PC-9 (cell line): ENCODE data around the gene CLCF1. TPM values are rescaled to one million over a fixed set of nuclear protein-coding genes. Genes with fewer than 3 reads are reported as not detected.
A peak's percentile ranks its signal among the peaks of the same experiment; 100 is the strongest.

Experiments
- BruUV-seq: library from RNA; stranded (reverse); fragments of 400-500 nt; replicated peaks from 2 replicates; lab custom pipeline; 2021; lab: Mats Ljungman, UMichigan
- CTCF ChIA-PET: fragments of 300-600 bp; sonication (Branson Sonifier 250); formaldehyde crosslinking; loops from one replicate; lab custom pipeline; 2022; ENCODE audit warnings: antibody characterized with exemption; lab: Charles Lee
- POLR2A ChIA-PET: fragments of 300-600 bp; sonication (Branson Sonifier 250); formaldehyde crosslinking; loops from one replicate; lab custom pipeline; 2022; ENCODE audit warnings: antibody characterized with exemption; ENCODE audit not compliant: unreplicated experiment; lab: Charles Lee
- DNase-seq, 2 experiments: peaks; one replicate each; pipeline versions ENCODE4 v3.0.0 to v3.0.0-alpha.2; 2015 to 2022; ENCODE audit warnings: mixed read lengths in 1 of 2
- H2AFZ ChIP-seq: fragments of 200-600 bp; sonication (generic); 2 replicates; pipeline ENCODE4 v1.8.1; 2017; ENCODE audit warnings: antibody characterized with exemption
- H3F3A ChIP-seq: fragments of 200-600 bp; sonication (generic); 2 replicates; pipeline ENCODE4 v1.8.1; 2017; ENCODE audit warnings: antibody characterized with exemption, mild to moderate bottlenecking, low read depth; ENCODE audit not compliant: insufficient read depth
- H3K27ac ChIP-seq: fragments of 200-600 bp; sonication (generic); 2 replicates; pipeline ENCODE4 v1.6.1; 2016; ENCODE audit warnings: mixed run types
- H3K27me3 ChIP-seq: fragments of 200-600 bp; sonication (generic); 2 replicates; pipeline ENCODE4 v1.6.1; 2016; ENCODE audit warnings: low read depth, mixed run types; ENCODE audit not compliant: insufficient read depth
- H3K36me3 ChIP-seq: fragments of 200-600 bp; sonication (generic); 2 replicates; pipeline ENCODE4 v1.6.1; 2016; ENCODE audit warnings: low read depth, mixed run types
- H3K4me1 ChIP-seq: fragments of 200-600 bp; sonication (generic); replicated peaks from 2 replicates; pipeline ENCODE4 v1.6.1; 2016; ENCODE audit warnings: mixed run types; ENCODE audit not compliant: insufficient read depth
- H3K4me2 ChIP-seq: fragments of 200-600 bp; sonication (generic); 2 replicates; pipeline ENCODE4 v1.6.1; 2017; ENCODE audit warnings: mixed run types
- H3K4me3 ChIP-seq: fragments of 200-600 bp; sonication (generic); 2 replicates; pipeline ENCODE4 v1.6.1; 2016; ENCODE audit warnings: mixed run types
- H3K79me2 ChIP-seq: fragments of 200-600 bp; sonication (generic); 2 replicates; pipeline ENCODE4 v1.6.1; 2017; ENCODE audit warnings: low read depth, mixed run types
- H3K9me2 ChIP-seq: fragments of 200-600 bp; sonication (generic); 2 replicates; pipeline ENCODE4 v1.8.1; 2017; ENCODE audit warnings: mild to moderate bottlenecking; ENCODE audit not compliant: insufficient read depth
- H3K9me3 ChIP-seq: fragments of 200-600 bp; sonication (generic); 2 replicates; pipeline ENCODE4 v1.8.1; 2016; ENCODE audit warnings: low read depth; ENCODE audit not compliant: insufficient read depth
- H4K20me1 ChIP-seq: fragments of 200-600 bp; sonication (generic); 2 replicates; pipeline ENCODE4 v1.8.1; 2017; ENCODE audit not compliant: insufficient read depth
- EZH2 ChIP-seq: fragments of 200-600 bp; sonication (generic); IDR thresholded peaks from 2 replicates; pipeline ENCODE4 v1.8.0; 2017; ENCODE audit warnings: antibody characterized with exemption, low read depth
- intact Hi-C: fragments of 100-400 bp; cut with micrococcal nuclease; formaldehyde crosslinking; loops from one replicate; pipeline ENCODE4 v1.10.0; 2022; ENCODE audit not compliant: unreplicated experiment
- total RNA-seq: library from RNA; stranded (reverse); gene quantifications from 2 replicates; pipeline ENCODE4 v1.2.3, GENCODE V29; 2021
- TF ChIP-seq, protein P1 (sequence below): fragments of 200-600 bp; sonication (generic); conservative IDR thresholded peaks from 2 replicates; pipeline ENCODE4 v1.6.1; 2017; ENCODE audit warnings: mixed run types, antibody characterized with exemption, mild to moderate bottlenecking, moderate library complexity

Gene CLCF1
- total RNA-seq, 1 experiment from 2014 or later: 17.0 TPM

DNA sequence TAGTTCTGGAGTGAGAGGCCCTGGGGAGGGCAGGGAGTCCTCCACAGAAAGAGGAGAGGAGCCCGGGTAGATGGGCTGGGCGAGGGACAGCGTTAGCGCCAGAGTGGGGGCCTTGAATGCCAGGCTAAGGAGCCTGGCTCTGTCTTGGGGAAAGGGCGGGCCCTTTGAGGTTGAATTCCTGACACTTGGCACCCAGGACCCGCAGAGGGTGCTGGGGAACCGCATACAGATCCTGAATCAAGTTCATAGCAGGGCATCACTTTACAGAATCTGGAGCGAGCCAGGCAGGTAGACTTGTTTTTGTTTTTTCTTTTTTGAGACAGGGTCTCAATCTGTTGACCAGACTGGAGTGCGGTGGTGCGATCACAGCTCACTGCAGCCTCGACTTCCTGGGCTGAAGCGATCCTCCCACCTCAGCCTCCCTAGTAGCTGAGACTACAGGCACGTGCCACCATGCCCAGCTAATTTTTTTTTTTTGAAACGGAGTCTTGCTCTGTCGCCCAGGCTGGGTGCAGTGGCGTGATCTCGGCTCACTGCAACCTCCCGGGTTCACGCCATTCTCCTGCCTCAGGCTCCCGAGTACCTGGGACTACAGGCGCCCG lies 48.1 kb upstream of the CLCF1 start:
- ChIA-PET CTCF (interaction anchor here (0.6 to 2.1 kb wide), 2 partner anchors 20 to 34 kb away, joined by 3 to 10 read pairs; partner anchors contain the start of gene PPP1CA), POLR2A (interaction anchor here (0.6 to 0.7 kb wide), 3 partner anchors 44 to 773 kb away, joined by 3 to 4 read pairs (median 3); no protein-coding TSS in a partner anchor)
- H3K36me3 ChIP-seq: no peaks in the 10 kb centered on the region
- H3K27ac ChIP-seq: no peak overlapping the region
- H2AFZ ChIP-seq: peak overlapping the region; percentile 79
- peak overlapping the region; percentile 69 for H3K4me3 ChIP-seq
- no peaks in the 10 kb centered on the region for H3K9me2 ChIP-seq
- H3K27me3 ChIP-seq: no peaks in the 10 kb centered on the region
- peaks cover 17% of the 10 kb centered on the region for H3K4me1 ChIP-seq
- BruUV-seq: TSS peak; percentile 87
- intact Hi-C loops: loop anchor here (1.0 kb wide), 1 partner anchor 85 kb away; no protein-coding TSS in a partner anchor
- H3K9me3 ChIP-seq: no peaks in the 10 kb centered on the region
- H3K4me2 ChIP-seq: peak overlapping the region; percentile 85
- no peak for TF ChIP-seq EZH2
- TF ChIP-seq, protein P1, sequence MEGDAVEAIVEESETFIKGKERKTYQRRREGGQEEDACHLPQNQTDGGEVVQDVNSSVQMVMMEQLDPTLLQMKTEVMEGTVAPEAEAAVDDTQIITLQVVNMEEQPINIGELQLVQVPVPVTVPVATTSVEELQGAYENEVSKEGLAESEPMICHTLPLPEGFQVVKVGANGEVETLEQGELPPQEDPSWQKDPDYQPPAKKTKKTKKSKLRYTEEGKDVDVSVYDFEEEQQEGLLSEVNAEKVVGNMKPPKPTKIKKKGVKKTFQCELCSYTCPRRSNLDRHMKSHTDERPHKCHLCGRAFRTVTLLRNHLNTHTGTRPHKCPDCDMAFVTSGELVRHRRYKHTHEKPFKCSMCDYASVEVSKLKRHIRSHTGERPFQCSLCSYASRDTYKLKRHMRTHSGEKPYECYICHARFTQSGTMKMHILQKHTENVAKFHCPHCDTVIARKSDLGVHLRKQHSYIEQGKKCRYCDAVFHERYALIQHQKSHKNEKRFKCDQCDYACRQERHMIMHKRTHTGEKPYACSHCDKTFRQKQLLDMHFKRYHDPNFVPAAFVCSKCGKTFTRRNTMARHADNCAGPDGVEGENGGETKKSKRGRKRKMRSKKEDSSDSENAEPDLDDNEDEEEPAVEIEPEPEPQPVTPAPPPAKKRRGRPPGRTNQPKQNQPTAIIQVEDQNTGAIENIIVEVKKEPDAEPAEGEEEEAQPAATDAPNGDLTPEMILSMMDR: no peak
- H3K79me2 ChIP-seq: no peaks in the 10 kb centered on the region
- peaks cover 29% of the 10 kb centered on the region; the same call in 1 of the 2 replicates for H3F3A ChIP-seq
- DNase-seq: no peak
- H4K20me1 ChIP-seq: no peaks in the 10 kb centered on the region

DNA sequence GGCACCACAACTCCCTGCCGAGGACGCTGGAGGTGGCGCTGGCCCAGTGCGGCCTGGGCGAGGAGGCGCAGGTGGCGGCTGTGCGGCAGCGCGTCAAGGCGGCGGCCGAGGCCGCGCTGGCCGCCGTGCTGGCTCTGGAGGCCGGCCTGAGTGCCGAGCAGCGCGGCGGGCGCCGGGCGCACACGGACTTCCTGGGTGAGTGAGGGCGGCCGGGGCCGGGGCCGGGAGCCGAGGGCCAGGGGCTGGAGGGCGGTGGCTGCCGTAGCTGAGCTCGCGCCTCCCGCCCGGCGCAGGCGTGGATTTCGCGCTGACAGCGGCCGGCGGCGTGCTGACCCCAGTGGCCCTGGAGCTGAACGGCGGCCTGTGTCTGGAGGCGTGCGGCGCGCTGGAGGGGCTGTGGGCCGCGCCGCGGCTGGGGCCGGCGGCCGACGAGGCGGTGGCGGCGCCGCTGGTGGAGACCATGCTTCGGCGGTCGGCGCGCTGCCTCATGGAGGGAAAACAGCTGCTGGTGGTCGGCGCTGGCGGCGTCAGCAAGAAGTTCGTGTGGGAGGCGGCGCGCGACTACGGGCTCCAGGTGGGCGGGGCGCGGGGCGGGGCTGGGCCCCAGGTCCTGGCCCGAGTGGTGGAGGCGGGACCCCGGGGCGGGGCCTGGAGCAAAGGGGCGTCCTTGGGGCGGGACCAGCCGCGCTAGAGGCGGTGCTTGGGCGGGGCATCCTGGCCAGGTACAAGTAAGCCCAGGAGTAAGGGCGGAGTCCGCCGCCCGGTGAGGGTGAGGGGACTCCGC lies 47.4 kb upstream of the CLCF1 start:
- Histone ChIP-seq H3K27ac (no peak overlapping the region), H4K20me1 (no peaks in the 10 kb centered on the region), H3K27me3 (no peaks in the 10 kb centered on the region), H3K9me2 (no peaks in the 10 kb centered on the region), H2AFZ (peak overlapping the region; percentile 79), H3K4me3 (peak overlapping the region; percentile 69), H3K4me2 (peak overlapping the region; percentile 93), H3K4me1 (peaks cover 17% of the 10 kb centered on the region), H3F3A (peaks cover 29% of the 10 kb centered on the region; the same call in 1 of the 2 replicates), H3K9me3 (no peaks in the 10 kb centered on the region), H3K36me3 (no peaks in the 10 kb centered on the region), H3K79me2 (no peaks in the 10 kb centered on the region)
- ChIA-PET POLR2A (interaction anchor here (0.5 to 0.7 kb wide), 7 partner anchors 9 to 773 kb away, joined by 3 to 4 read pairs (median 3); no protein-coding TSS in a partner anchor), CTCF (interaction anchor here (0.6 to 2.1 kb wide), 4 partner anchors 19 to 366 kb away, joined by 3 to 10 read pairs (median 4); partner anchors contain the start of gene PPP1CA)
- intact Hi-C loops: loop anchor here (1.0 kb wide), 1 partner anchor 85 kb away; no protein-coding TSS in a partner anchor
- no TSS peak for BruUV-seq
- peak; percentile 83 to 100 for DNase-seq
- TF ChIP-seq, protein P1: no peak
- TF ChIP-seq EZH2: no peak

DNA sequence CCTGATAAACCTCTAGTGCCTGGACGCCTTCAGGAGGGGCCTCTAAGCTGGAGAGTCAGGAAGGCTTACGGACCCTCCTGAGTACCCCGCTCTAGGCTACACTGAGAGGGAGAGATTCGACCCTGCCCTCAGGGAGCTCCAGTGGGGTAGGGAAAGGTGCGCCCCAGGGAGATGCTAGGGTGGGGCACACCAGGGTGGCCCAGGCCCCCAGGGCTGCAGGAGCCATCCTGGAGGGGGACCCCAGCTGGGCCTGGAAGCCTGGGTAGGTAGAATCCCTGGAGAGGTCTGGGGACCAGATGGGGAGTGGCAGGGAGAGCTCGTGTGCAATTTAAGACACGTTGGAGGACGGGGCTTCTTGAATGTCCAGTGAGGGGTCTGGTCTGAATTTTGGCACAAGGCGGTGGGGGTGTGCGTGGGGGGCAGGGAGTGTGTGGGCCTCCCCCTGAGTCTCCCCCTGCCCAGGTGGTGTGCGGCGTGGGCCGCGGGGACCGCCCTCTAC lies 46.8 kb upstream of the CLCF1 start:
- BruUV-seq: TSS peak; percentile 22
- peak overlapping the region; percentile 63; the same call in 1 of the 2 replicates for H2AFZ ChIP-seq
- peak overlapping the region; percentile 69 for H3K4me3 ChIP-seq
- intact Hi-C loops: no loop called here
- POLR2A ChIA-PET: interaction anchor here (0.5 to 0.7 kb wide), 4 partner anchors 8 to 470 kb away, joined by 3 to 4 read pairs (median 4); no protein-coding TSS in a partner anchor
- no peaks in the 10 kb centered on the region for H3K9me2 ChIP-seq
- no peaks in the 10 kb centered on the region for H3K36me3 ChIP-seq
- H3K4me2 ChIP-seq: peak overlapping the region; percentile 93
- H4K20me1 ChIP-seq: no peaks in the 10 kb centered on the region
- no peaks in the 10 kb centered on the region for H3K27me3 ChIP-seq
- TF ChIP-seq, protein P1: no peak
- H3K4me1 ChIP-seq: peaks cover 17% of the 10 kb centered on the region
- peaks cover 22% of the 10 kb centered on the region; the same call in 1 of the 2 replicates for H3F3A ChIP-seq
- no peaks in the 10 kb centered on the region for H3K79me2 ChIP-seq
- DNase-seq: no peak
- H3K27ac ChIP-seq: no peak overlapping the region
- CTCF ChIA-PET: interaction anchor here (0.6 to 2.1 kb wide), 2 partner anchors 18 to 365 kb away, joined by 3 to 10 read pairs; partner anchors contain the start of gene PPP1CA
- H3K9me3 ChIP-seq: no peaks in the 10 kb centered on the region
